ENCODE measurements around the gene ZNF516.

Gene ZNF516

GRCh38 chr18:76437011-76437410 is 58.0 kb downstream of the ZNF516 start:
- no peak overlapping the region for H3K27ac ChIP-seq
- peaks cover 12% of the 10 kb centered on the region for H3K36me3 ChIP-seq (replicated peaks)
- no peak for TF ChIP-seq CTCF (IDR thresholded peaks at IDR 0.05; ENCODE audit: low read depth, low read length, missing control alignments)
- in situ Hi-C loops (cut with HindIII; ENCODE audit: low pct_ligation_motif_present, low sequenced_read_pairs): no loop called here
- H3K4me3 ChIP-seq (ENCODE audit: low read depth, low read length): no peak overlapping the region
- DNase-seq: no peak
- H3K27me3 ChIP-seq (replicated peaks): no peaks in the 10 kb centered on the region

- no peak for TF ChIP-seq CTCF (IDR thresholded peaks at IDR 0.05; ENCODE audit: low read depth, low read length, missing control alignments)
- Histone ChIP-seq H3K4me3 (ENCODE audit: low read depth, low read length) (no peak overlapping the region), H3K36me3 (replicated peaks) (peaks cover 8% of the 10 kb centered on the region), H3K27ac (no peak overlapping the region), H3K27me3 (replicated peaks) (no peaks in the 10 kb centered on the region)
- no peak for DNase-seq
- in situ Hi-C loops (cut with HindIII; ENCODE audit: low pct_ligation_motif_present, low sequenced_read_pairs): no loop called here
Observed at GRCh38 chr18:76436342-76436741, 58.7 kb downstream of the ZNF516 start.

- Histone ChIP-seq H3K27ac (no peak overlapping the region), H3K36me3 (replicated peaks) (no peaks in the 10 kb centered on the region), H3K27me3 (replicated peaks) (no peaks in the 10 kb centered on the region), H3K4me3 (ENCODE audit: low read depth, low read length) (no peak overlapping the region)
- in situ Hi-C loops (cut with HindIII; ENCODE audit: low pct_ligation_motif_present, low sequenced_read_pairs): no loop called here
- peak; percentile 39 for TF ChIP-seq CTCF (IDR thresholded peaks at IDR 0.05; ENCODE audit: low read depth, low read length, missing control alignments)
- no peak for DNase-seq
Observed at GRCh38 chr18:76435316-76435989, 59.6 kb downstream of the ZNF516 start.

- Histone ChIP-seq H3K4me3 (ENCODE audit: low read depth, low read length) (no peak overlapping the region), H3K27ac (no peak overlapping the region), H3K36me3 (replicated peaks) (no peaks in the 10 kb centered on the region), H3K27me3 (replicated peaks) (no peaks in the 10 kb centered on the region)
- no peak for TF ChIP-seq CTCF (IDR thresholded peaks at IDR 0.05; ENCODE audit: low read depth, low read length, missing control alignments)
- in situ Hi-C loops (cut with HindIII; ENCODE audit: low pct_ligation_motif_present, low sequenced_read_pairs): no loop called here
- no peak for DNase-seq
Observed at GRCh38 chr18:76434452-76434851, 60.6 kb downstream of the ZNF516 start.

- no peak overlapping the region for H3K4me3 ChIP-seq (ENCODE audit: low read depth, low read length)
- no peak for TF ChIP-seq CTCF (IDR thresholded peaks at IDR 0.05; ENCODE audit: low read depth, low read length, missing control alignments)
- H3K36me3 ChIP-seq (replicated peaks): no peaks in the 10 kb centered on the region
- no peak for DNase-seq
- in situ Hi-C loops (cut with HindIII; ENCODE audit: low pct_ligation_motif_present, low sequenced_read_pairs): no loop called here
- H3K27me3 ChIP-seq (replicated peaks): no peaks in the 10 kb centered on the region
- H3K27ac ChIP-seq: no peak overlapping the region
Observed at GRCh38 chr18:76433788-76434187, 61.3 kb downstream of the ZNF516 start.
